Breast epithelium (tissue), 3 donors: Measurements from ENCODE around the gene MECR.

Source experiments
- POLR2A ChIP-seq: fragments of 450-650 bp; IDR thresholded peaks from one replicate; pipeline ENCODE4 v1.6.1; 2016; ENCODE audit warnings: antibody characterized with exemption, mild to moderate bottlenecking, moderate library complexity
- POLR2AphosphoS5 ChIP-seq, 3 donors: sonication (generic); formaldehyde crosslinking; IDR thresholded peaks; one replicate each; pipeline ENCODE4 v1.6.1; 2017; ENCODE audit warnings: antibody characterized with exemption in 3 of 3
- TF ChIP-seq, protein P1 (sequence below), 3 donors: fragments of 450-650 bp; IDR thresholded peaks; one replicate each; pipeline ENCODE4 v1.5.1; 2016 to 2017; ENCODE audit warnings: antibody characterized with exemption in 3 of 3, mild to moderate bottlenecking in 3 of 3, moderate library complexity in 3 of 3

DNA sequence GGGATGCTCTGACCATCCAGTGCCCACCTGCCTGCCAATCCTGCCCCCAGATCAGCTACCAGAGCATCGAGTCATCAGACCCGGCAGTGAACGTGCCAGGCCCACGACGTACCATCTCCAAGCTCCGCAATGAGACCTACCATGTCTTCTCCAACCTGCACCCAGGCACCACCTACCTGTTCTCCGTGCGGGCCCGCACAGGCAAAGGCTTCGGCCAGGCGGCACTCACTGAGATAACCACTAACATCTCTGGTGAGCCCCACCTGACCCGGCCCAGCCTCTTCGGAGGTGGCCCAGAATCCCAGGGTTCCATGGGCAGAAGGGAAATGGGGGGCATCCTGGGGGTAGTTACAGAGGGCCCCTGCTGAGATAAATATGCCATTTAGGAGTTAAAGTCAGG lies 48.7 kb upstream of the MECR start:
- no peak for TF ChIP-seq POLR2A
- TF ChIP-seq, protein P1, sequence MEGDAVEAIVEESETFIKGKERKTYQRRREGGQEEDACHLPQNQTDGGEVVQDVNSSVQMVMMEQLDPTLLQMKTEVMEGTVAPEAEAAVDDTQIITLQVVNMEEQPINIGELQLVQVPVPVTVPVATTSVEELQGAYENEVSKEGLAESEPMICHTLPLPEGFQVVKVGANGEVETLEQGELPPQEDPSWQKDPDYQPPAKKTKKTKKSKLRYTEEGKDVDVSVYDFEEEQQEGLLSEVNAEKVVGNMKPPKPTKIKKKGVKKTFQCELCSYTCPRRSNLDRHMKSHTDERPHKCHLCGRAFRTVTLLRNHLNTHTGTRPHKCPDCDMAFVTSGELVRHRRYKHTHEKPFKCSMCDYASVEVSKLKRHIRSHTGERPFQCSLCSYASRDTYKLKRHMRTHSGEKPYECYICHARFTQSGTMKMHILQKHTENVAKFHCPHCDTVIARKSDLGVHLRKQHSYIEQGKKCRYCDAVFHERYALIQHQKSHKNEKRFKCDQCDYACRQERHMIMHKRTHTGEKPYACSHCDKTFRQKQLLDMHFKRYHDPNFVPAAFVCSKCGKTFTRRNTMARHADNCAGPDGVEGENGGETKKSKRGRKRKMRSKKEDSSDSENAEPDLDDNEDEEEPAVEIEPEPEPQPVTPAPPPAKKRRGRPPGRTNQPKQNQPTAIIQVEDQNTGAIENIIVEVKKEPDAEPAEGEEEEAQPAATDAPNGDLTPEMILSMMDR (IDR thresholded peaks at IDR 0.05): no peak
- no peak for TF ChIP-seq POLR2AphosphoS5 (IDR thresholded peaks at IDR 0.05)
